Measurements from ENCODE around the gene ILDR2.

ILDR2 gene, protein sequence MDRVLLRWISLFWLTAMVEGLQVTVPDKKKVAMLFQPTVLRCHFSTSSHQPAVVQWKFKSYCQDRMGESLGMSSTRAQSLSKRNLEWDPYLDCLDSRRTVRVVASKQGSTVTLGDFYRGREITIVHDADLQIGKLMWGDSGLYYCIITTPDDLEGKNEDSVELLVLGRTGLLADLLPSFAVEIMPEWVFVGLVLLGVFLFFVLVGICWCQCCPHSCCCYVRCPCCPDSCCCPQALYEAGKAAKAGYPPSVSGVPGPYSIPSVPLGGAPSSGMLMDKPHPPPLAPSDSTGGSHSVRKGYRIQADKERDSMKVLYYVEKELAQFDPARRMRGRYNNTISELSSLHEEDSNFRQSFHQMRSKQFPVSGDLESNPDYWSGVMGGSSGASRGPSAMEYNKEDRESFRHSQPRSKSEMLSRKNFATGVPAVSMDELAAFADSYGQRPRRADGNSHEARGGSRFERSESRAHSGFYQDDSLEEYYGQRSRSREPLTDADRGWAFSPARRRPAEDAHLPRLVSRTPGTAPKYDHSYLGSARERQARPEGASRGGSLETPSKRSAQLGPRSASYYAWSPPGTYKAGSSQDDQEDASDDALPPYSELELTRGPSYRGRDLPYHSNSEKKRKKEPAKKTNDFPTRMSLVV

DNA sequence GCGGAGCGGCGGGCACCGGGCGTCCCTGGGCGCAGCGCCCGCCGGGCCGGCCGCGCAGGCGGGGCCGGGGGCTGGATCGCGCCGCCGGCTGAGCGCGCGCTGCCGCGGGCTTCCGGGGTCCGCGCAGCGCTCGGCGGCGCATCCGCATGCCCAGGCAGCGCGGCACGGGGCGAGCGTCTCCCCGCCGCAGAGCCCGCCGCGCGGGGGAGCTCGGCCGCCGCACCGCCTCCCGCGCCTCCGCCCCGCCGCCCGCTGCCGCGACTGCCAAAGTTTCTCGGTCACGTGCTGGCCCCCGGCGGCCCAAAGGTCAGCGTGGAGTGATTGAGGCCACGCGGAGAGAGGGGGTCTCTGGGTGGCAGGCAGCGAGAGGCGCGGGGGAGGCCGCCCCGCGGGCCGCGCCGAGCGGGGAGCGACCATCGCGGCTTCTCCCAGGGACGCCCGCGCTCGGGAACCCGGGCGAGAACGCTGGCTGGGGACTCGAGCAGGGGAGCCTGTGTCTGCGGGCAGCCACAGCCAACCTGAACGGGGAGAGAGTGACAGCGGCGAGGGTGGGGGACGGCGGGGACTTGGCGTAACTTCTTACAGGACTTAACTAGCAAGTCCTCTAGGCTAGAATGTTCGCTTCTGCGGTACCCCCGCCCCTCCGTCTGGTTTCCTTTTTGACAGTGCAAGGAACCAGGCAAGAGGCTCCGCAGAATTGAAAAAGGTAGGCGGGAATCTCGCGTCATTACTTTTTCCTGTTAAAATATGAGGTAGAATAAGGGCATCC, at the start of gene ILDR2:
Gene ILDR2, minus strand, starts transcription at position 180 of the 769 bp plus-strand sequence. CDS start 272 bp downstream, outside the sequence.
- peak; percentile 36 for DNase-seq (ENCODE audit: low spot score)

DNA sequence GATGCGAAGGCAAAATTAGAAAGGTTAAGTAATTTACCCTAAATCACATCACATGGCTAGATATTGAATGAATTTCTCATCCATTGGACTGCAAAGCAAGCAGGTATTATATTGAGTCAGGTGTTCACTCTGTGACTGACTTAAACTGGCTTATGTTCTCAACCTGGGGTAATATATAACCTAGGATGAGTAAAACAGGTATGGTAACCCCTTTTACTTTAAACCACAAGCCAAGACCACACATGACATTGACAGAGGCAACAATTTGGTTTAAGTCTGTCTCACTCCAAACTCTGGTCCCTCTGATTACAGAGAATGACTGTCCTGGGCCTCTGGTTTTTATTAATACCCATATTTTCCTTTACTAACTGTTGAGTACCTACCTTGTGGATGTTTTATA, 47.0 kb upstream of the ILDR2 start:
- no peak for DNase-seq (ENCODE audit: low spot score)

DNA sequence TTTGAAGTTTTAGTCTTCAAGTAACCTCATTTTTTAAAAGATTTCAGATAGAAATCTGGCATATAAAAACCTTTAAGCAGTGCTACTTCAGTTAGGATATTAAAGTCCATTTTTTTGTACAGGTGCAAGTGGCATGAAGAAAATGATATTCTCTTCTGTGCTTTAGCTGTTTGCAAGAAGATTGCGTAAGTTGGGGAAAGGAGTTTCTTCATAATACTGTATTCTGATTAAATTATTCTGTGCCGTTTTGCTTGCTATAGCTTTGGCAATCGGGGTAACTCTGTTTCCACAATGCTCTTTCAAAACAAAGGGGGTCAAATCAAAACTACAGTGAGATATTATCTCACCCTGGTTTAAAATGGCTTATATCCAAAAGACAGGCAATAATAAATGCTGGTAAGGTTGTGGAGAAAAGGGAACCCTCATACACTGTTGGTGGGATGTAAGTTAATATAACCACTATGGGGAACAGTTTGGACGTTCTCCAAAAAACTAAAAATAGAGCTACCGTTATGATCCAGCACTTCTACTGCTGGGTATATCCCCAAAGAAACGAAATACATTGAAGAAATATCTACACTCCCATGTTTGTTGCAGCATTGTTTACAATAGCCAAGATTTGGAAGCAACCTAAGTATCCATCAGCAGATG, 40.9 kb upstream of the ILDR2 start:
- DNase-seq (ENCODE audit: low spot score): no peak

DNA sequence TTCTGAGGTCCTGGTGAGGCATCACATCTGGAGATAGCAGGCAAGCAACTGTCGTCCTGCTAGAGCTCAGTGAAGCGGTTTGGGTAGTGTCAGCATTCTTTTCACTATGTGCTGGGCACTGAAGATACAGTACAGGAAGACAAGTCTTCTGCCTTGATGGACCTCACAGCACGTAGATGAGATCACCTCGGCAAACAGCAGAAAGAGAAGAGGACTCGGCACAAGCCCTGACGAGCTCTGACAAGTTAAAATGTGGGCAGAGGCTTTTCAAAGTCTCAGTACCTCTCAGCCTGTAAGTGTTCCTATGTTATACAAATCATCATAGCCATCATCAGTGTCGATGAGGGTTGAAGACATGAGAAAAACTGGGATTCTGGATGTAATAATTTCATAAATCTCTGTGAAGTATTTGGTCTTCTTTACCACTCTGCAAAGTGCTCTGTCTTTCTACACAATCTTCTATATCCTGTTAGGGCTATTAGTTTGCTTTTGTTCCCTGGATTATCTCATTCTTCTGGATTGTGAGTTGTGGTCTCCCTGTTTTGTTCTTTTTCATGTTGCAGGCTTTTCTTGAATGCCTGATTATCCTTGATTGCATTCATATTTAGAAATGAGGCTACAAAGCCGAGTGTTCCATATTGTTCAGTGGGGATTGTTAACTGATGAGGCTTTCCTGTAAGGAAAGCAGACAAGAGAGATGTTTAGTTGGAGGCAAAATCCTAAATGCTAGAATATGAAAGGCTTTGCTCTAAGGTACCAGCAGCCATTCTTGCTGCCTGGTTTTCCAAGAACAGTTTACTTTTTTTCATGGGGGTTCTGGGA, 38.0 kb upstream of the ILDR2 start:
- no peak for DNase-seq (ENCODE audit: low spot score)

DNA sequence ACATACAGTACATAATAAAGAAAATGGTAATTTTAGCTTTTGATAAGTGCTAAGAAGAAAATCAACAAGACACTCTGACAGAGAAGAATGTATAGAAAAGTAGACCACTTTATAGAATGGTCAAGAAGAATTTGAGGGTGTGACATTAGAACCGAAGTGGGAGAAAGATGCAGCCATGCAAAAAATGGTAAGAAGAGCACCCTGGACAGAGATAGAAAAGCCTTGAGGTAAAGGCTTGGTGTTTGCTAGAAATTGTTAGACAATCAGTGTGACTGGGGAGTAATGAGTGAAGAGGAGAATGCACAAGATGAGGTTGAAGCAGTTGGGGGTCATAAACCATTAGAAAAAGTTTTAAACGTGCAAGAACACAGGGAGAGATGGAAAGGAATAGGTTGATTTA, 37.2 kb upstream of the ILDR2 start:
- DNase-seq (ENCODE audit: low spot score): no peak

DNA sequence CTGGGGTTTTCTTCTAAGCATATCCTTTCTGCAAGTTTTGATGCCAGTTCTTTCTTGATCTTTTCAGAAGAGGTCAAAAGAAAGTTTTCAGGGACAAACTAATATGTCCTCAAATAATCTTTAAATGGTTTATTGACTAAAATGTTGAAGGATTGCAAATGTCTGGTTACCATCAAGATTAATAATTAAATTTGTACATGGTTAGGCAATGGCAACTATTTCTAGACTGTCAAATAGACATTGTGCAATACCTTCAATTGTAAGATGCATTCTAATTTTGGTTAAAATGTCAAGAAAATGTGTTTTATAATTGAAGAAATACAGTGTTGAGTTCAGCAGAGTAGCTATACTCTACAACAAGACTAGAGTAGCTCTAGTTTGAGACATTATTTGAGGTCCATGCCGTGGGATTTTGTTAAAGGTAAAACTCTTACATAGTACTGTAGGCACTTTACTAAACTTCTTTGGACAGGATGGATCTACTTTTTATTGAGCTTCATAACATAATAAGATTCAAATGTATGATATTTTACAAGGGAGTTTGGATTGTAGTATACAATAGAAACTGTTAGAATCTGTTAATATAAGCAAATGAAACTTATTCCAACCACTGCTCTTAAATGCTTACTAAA, 36.3 kb upstream of the ILDR2 start:
- no peak for DNase-seq (ENCODE audit: low spot score)

DNA sequence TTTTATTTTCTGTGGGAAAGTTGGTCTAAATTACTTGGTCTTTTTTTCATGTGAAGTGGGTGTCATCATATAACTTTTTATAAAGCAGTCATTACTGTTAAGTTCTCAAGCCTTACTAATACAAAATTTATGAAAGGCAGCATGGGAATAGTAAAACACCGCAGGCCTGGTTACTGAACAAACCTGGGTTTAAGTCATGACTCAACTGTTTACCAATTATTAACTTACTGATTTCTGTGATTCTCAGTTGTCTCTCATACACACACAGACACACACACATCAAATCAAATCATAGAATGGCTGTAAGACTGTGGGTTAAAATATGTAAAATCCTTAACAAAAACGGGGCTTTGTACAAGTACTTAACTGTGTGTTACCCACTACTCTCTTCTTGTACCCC, 28.4 kb upstream of the ILDR2 start:
- DNase-seq (ENCODE audit: low spot score): no peak

DNA sequence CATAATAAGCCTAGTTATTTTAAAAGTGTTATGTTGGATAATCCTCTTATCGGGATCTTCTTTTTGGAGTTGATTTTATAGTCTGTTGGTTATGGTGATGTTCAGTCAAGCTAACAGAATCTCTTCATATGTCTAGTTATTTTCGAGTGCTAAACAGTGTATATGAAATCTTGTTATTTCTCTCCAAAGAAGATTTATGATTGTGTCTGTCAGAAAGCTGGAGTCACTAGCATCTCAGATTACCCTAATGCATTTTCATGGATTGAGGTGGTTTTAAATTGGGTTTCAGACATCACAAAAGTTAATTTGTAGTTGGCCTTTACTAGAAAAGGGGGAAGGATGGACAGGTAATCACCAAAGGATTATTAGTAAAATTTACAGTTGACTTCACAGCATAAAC, 27.0 kb upstream of the ILDR2 start:
- DNase-seq (ENCODE audit: low spot score): no peak

DNA sequence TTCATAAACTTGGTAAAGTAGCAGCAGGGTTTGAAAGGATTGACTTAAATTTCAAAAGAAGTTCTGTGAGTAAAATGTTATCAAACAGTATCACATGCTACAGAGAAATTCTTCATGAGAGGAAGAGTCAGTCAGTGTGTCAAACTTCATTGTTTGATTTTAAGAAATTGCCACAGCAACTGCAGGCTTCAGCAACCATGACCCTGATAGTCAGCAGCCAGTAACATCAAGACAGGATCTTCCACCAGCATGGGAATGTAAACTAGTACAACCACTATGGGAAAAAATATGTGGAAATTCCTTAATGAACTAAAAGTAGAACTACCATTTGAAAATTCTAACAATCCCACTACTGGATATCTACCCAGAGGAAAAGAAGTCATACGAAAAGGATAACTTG, 25.2 kb upstream of the ILDR2 start:
- no peak for DNase-seq (ENCODE audit: low spot score)

DNA sequence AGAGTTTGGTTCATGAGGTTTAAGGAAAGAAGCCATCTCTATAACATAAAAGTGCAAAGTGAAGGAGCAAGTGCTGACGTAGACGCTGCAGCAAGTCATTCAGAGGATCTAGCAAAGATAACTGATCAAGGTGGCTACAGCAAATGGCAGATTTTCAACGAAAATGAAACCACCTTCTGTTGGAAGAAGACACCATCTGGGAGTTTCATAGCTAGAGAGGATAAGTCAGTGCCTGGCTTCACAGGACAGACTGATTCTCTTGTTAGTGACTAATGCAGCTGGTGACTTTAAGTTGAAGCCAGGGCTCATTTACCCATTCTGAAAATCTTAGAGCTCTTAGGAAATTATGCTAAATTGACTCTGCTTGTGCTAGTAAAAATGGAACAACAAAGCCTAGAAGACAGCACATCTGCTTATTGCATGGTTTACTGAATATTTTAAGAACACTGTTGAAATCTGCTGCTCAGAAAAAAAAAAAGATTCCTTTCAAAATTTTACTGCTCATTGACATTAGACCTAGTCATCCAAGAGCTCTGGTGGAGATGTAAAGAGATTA, 24.2 kb upstream of the ILDR2 start:
- DNase-seq (ENCODE audit: low spot score): no peak

DNA sequence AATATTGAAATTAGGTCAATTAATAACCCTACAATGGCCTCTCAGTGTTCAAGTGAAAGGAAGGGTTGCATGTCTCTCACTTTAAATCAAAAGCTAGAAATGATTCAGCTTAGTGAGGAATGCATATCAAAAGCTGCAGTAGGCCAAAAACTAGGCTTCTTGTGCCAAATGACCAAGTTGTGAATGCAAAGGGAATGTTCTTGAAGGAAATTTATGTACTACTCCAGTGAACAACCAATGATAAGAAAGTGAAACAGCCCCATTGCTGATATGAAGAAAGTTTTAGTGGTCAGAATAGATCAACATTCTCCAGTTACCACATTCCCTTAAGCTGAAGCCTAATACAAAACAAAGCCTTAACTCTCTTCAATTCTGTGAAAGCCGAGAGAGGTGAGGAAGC, 23.7 kb upstream of the ILDR2 start:
- DNase-seq (ENCODE audit: low spot score): no peak

DNA sequence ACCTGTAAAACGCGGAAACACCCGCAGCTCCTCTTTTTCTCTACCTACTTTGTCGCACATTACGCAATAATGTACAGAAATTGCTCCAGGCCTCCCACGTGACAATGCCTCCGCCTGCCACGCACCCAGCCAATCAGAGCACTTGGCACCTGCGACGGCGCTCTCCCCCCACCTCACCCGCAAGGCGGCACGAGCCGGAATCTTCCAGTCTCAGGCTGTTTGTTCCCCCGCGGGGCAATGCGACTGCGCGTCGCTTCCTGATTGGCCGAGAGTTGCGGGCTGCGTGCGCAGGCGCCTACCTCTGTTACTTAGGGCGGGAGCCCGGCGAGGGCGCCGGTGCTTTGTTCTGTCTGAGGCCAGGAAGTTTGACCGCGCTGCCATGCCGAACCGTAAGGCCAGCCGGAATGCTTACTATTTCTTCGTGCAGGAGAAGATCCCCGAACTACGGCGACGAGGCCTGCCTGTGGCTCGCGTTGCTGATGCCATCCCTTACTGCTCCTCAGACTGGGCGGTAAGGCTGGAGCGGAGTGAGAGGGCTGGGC, 13.7 kb upstream of the ILDR2 start, which contains the start of gene MAEL:
Gene MAEL, plus strand, starts transcription at position 307 of the 542 bp plus-strand sequence. Its CDS starts 73 bp downstream, at position 380.
- DNase-seq (ENCODE audit: low spot score): no peak

DNA sequence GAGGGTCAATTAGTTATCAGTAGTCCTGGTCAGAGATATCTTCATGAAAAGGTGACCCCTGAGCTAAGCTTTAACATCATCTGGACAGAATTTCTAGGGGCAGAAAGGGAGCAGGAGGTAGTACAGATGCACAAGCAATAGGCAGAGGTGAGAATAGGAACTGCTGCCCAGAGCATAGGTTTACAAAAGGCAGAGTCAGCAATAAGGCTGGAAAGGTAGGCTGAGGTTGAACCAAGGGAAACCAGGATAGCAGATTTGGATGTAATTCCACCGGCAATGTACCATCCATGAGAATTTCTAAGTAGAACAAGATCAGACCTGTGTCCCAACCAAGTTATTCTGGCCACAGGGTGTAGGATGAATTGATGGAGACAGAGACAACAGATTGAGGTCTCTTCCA, 6.2 kb upstream of the ILDR2 start:
- DNase-seq (ENCODE audit: low spot score): no peak

DNA sequence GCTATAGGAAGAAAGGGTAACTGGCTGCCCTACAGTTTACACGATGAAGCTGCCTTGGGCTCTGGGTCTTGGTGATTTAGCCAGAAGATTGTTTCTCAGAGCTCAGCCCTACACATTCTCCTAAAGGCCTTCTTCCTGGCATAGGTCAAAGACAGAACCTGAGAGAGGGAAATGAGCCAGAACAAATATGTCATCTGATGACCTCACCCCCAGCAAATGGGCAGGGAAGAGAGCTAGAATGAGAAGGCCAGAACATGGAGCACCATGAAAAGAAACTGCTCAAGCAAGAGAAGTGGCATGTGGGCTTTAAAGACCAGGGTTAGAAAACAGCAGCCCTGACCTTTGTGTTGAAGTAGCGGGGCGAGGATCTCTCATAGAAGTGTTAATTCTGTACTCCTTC, 5.5 kb upstream of the ILDR2 start:
- peak; percentile 42 for DNase-seq (ENCODE audit: low spot score)

DNA sequence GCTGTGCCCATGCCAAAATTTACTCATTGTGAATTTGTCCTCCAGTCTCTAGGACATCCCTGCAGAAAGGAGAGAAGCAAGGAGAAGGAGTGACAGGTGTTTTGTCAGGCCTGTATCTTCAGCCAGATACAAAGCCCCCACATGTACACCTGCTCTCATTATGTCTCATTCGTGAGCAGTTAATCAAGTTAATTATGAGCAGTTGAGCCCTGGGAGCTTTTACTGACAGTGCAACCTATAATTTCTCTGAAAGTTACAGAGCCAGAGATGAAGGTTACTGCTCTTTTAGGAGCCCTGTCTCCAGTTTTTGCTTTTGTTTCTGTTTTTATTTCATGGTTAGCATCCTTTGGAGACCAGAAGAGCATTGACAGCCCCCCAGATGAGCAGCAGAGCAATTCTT, 5.0 kb upstream of the ILDR2 start:
- no peak for DNase-seq (ENCODE audit: low spot score)

DNA sequence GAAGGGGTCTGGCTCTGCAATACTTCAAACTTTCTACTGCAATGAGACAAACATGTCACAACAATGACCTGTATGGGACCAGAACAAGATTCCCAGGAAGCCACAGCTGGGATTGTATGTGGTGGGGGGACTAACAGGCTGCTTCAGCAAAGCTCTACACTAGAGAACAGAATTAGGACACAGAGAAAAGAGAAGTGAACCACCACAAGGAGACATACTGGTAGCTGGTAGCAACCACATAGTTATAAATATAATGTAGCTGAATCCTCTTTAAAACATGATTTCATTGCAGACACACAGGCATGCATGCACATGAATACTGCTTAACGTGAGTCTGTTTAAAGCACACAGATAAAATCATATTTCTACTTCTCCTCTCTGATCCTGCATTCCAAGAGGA, 3.5 kb upstream of the ILDR2 start:
- no peak for DNase-seq (ENCODE audit: low spot score)

DNA sequence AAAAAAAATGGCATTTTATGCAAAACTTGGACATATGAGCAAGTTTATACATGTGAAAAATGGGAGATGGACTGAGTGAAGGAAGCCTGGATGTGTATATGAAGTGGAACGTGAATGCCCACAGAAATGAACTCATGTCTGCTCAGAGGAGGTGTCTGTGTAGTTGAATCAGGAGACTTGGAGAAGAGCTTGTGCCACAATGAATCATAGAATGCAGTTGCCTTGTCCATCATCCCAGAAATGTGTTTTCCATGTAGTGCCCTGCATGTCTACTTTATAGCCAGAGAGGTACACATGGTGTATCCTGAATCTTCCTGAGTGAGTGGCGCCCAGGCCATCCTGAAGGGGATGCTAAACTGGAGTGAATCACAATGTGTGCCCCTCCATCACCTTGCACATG, 2.6 kb upstream of the ILDR2 start:
- no peak for DNase-seq (ENCODE audit: low spot score)

DNA sequence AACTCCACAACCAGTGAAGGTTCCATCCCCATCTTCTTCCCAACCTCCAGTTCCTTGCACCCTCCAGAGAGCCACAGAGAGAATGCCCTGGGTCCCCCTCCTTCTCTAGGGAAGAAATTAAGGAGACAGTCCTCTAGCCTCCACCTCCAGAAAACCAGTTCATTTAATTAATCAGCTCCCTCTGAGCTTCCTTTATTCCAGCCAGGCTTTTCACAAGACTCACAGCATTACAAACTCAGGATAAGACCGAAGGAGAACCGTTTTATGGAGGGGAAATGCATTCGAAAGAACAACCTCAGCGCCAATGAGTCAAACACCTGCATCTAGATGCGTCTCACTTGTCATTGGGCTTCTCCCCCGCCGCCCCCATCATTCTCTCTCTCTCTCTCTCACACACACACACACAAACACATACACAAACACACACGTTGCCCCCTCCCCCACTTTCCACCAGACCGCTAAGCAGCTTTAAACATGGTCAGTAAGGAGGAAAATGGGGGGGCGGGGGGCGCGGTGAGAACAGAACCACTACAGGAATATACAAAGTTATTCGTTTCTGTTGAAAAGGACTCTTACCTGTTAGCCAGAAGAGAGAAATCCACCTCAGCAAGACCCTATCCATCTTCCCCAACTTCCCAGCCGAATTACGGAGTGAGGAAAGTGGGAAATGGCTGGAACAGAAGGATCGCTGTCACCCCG, 544 bp downstream of the ILDR2 start:
- peak; percentile 26 for DNase-seq (ENCODE audit: low spot score)

DNA sequence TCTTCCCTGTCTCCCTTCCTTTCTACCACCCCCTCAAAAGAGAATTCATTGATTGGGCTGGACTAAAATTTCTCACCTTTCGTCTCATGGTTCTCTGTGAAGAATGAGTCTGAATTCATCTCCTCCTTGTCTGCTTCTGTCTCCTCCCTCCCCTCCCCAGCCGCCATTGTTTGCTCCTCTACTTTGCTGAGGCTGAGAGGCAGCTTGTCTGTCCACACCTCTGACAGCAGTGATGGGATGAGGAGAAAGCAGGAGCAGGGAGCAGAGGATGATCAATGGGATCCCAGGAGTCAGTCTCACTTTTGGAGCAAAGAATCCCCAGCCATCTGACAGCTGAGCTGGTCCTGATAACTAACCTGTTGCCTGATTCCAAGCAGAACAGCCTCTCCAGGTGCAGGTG, 2.5 kb downstream of the ILDR2 start:
- DNase-seq (ENCODE audit: low spot score): no peak

DNA sequence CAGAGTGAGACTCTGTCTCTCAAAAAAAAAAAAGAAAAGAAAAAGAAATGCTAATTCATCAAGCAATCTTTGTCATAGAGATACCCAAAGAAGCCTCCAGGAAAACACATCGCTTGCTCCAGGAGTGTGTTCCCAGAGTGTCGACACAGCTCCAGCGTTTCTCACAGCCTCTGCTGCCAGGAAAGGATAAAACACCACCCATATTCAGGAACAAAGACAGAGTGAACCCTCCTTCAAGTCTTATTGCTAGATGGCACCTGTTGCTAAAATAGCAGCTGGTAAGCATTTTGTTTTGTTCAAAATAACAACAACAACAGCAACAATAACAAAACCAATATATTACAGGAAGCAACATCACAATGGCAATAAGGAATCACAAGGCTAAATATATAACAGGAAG, 3.1 kb downstream of the ILDR2 start:
- DNase-seq (ENCODE audit: low spot score): no peak
